H1 (cell line): ENCODE results near the gene ATG4D. TPM values are rescaled to one million over a fixed set of nuclear protein-coding genes. Genes with fewer than 3 reads are reported as not detected.

Source experiments
- HDAC6 ChIP-seq: IDR thresholded peaks from one replicate; pipeline ENCODE4 v1.7.1; 2012; ENCODE audit warnings: low read depth, mild to moderate bottlenecking, inconsistent platforms, low read length, moderate library complexity
- JUN ChIP-seq: IDR thresholded peaks from 2 replicates; pipeline ENCODE4 v1.6.1; 2011; ENCODE audit warnings: low read depth, mild to moderate bottlenecking, improper control_type of control experiment, low read length
- SIX5 ChIP-seq: IDR thresholded peaks from 2 replicates; pipeline ENCODE4 v1.6.1; 2011; ENCODE audit warnings: mild to moderate bottlenecking, low read depth, low read length
- SRF ChIP-seq: IDR thresholded peaks from 2 replicates; pipeline ENCODE4 v1.6.1; 2011; ENCODE audit warnings: mild to moderate bottlenecking, low read depth, low read length, moderate library complexity
- polyA plus RNA-seq, 7 experiments: library from polyadenylated mRNA; depleted of rRNA in 3 of 7; stranded (reverse) in 5 of 7; unstranded in 2 of 7; fragments of >200 nt in 5 of 7; fragments of 200-250 nt in 2 of 7; gene quantifications; 1 replicate in 5 of 7; 2 replicates in 1 of 7; 4 replicates in 1 of 7; pipeline versions ENCODE4 v1.2.1 to v1.2.3, GENCODE V29; 2011 to 2013; ENCODE audit warnings: missing spikeins in 2 of 7, mixed read lengths in 2 of 7
- total RNA-seq: library from RNA; stranded (reverse); fragmentation: NEBNext Ultra II Directional; extraction: Animal tissue kit (Norgen Biotek cat#: 25700); gene quantifications from 2 replicates; pipeline ENCODE4 v1.2.1, GENCODE V29; 2021

Gene ATG4D
- total and polyA plus RNA-seq, 2 of the 8 experiments (the other 6 are each of a cell fraction or from before 2014, with no cell fraction given), result 39.6 to 43.7 TPM

- no peak for TF ChIP-seq JUN
- TF ChIP-seq HDAC6, result no peak
- no peak for TF ChIP-seq SRF
- no peak for TF ChIP-seq SIX5
These were observed 27.7 kb upstream of the ATG4D start (continued) for GRCh38 chr19:10516064-10516385.
